Measurements from ENCODE around the gene EPM2A.

Gene EPM2A

GRCh38 chr6:145685932-145686331 lies 49.4 kb downstream of the EPM2A start:
- Histone ChIP-seq H3K4me1 (0 out of 20 replicates have a peak, but pooled peaks cover 0 to 4% (median 0%) of the 10 kb centered on the region in 10 experiments), H3K36me3 (peaks cover 6 to 16% (median 10%) of the 10 kb centered on the region in 11 experiments; a peak in 18 of 22 replicates), H3K9me3 (replicated peaks in 1 of 11) (peaks cover 5 to 14% (median 9%) of the 10 kb centered on the region in 11 experiments; a peak in 21 of 22 replicates), H3K4me3 (no peak overlapping the region), H4K20me1 (no peaks in the 10 kb centered on the region), H3K27me3 (no peaks in the 10 kb centered on the region), H3K4me2 (no peak overlapping the region), H3K9ac (no peak overlapping the region), H3K27ac (no peak overlapping the region)
- no peak for TF ChIP-seq Cebpa-rat (IDR thresholded peaks at IDR 0.05)

GRCh38 chr6:145681965-145682364 lies 53.4 kb downstream of the EPM2A start:
- H3K4me1 ChIP-seq, result no peaks in the 10 kb centered on the region
- H3K9me3 ChIP-seq (replicated peaks in 1 of 11), result peaks cover 6 to 20% (median 13%) of the 10 kb centered on the region in 11 experiments; a peak in 21 of 22 replicates
- no peak overlapping the region for H3K27ac ChIP-seq
- no peak for TF ChIP-seq Cebpa-rat (IDR thresholded peaks at IDR 0.05)
- no peaks in the 10 kb centered on the region for H4K20me1 ChIP-seq
- H3K36me3 ChIP-seq, result peaks cover 6 to 16% (median 10%) of the 10 kb centered on the region in 11 experiments; a peak in 18 of 22 replicates
- no peak overlapping the region for H3K4me2 ChIP-seq
- H3K4me3 ChIP-seq, result no peak overlapping the region
- no peaks in the 10 kb centered on the region for H3K27me3 ChIP-seq
- H3K9ac ChIP-seq, result no peak overlapping the region

GRCh38 chr6:145673504-145673903 lies 61.8 kb downstream of the EPM2A start:
- H3K27ac ChIP-seq, result no peak overlapping the region
- no peak overlapping the region for H3K4me2 ChIP-seq
- H3K9ac ChIP-seq, result no peak overlapping the region
- TF ChIP-seq Cebpa-rat (IDR thresholded peaks at IDR 0.05), result no peak
- no peaks in the 10 kb centered on the region for H3K4me1 ChIP-seq
- peaks cover 0 to 10% (median 5%) of the 10 kb centered on the region in 11 experiments; a peak in 10 of 22 replicates for H3K9me3 ChIP-seq (replicated peaks in 1 of 11)
- H4K20me1 ChIP-seq, result no peaks in the 10 kb centered on the region
- H3K36me3 ChIP-seq, result peaks cover 0 to 10% (median 6%) of the 10 kb centered on the region in 11 experiments; a peak in 9 of 22 replicates
- H3K27me3 ChIP-seq, result no peaks in the 10 kb centered on the region
- H3K4me3 ChIP-seq, result no peak overlapping the region

- H3K9ac ChIP-seq, result no peak overlapping the region
- no peak overlapping the region for H3K27ac ChIP-seq
- H3K4me2 ChIP-seq, result no peak overlapping the region
- TF ChIP-seq Cebpa-rat (IDR thresholded peaks at IDR 0.05), result no peak
- no peak overlapping the region for H3K4me3 ChIP-seq
- no peaks in the 10 kb centered on the region for H3K4me1 ChIP-seq
- peaks cover 0 to 10% (median 6%) of the 10 kb centered on the region in 11 experiments; a peak in 9 of 22 replicates for H3K36me3 ChIP-seq
- no peaks in the 10 kb centered on the region for H3K27me3 ChIP-seq
- H3K9me3 ChIP-seq (replicated peaks in 1 of 11), result 0 out of 22 replicates have a peak, but pooled peaks cover 0 to 5% (median 0%) of the 10 kb centered on the region in 11 experiments
- H4K20me1 ChIP-seq, result no peaks in the 10 kb centered on the region
These were observed 65.0 kb downstream of the EPM2A start for GRCh38 chr6:145670311-145670710.

- 0 out of 22 replicates have a peak, but pooled peaks cover 0 to 5% (median 0%) of the 10 kb centered on the region in 11 experiments for H3K9me3 ChIP-seq (replicated peaks in 1 of 11)
- H3K27ac ChIP-seq, result no peak overlapping the region
- no peak overlapping the region for H3K4me2 ChIP-seq
- H3K9ac ChIP-seq, result no peak overlapping the region
- TF ChIP-seq Cebpa-rat (IDR thresholded peaks at IDR 0.05), result no peak
- no peaks in the 10 kb centered on the region for H3K27me3 ChIP-seq
- H4K20me1 ChIP-seq, result no peaks in the 10 kb centered on the region
- peaks cover 0 to 10% (median 6%) of the 10 kb centered on the region in 11 experiments; a peak in 9 of 22 replicates for H3K36me3 ChIP-seq
- no peak overlapping the region for H3K4me3 ChIP-seq
- no peaks in the 10 kb centered on the region for H3K4me1 ChIP-seq
These were observed 65.7 kb downstream of the EPM2A start for GRCh38 chr6:145669627-145670034.

- Histone ChIP-seq H3K4me2 (no peak overlapping the region), H3K9me3 (replicated peaks in 1 of 11) (0 out of 22 replicates have a peak, but pooled peaks cover 0 to 5% (median 0%) of the 10 kb centered on the region in 11 experiments), H3K9ac (no peak overlapping the region), H3K36me3 (peaks cover 0 to 8% (median 6%) of the 10 kb centered on the region in 11 experiments; a peak in 9 of 22 replicates), H3K27me3 (no peaks in the 10 kb centered on the region), H4K20me1 (no peaks in the 10 kb centered on the region), H3K27ac (no peak overlapping the region), H3K4me3 (no peak overlapping the region), H3K4me1 (no peaks in the 10 kb centered on the region)
- no peak for TF ChIP-seq Cebpa-rat (IDR thresholded peaks at IDR 0.05)
These were observed 66.5 kb downstream of the EPM2A start for GRCh38 chr6:145668844-145669243.

GRCh38 chr6:145660676-145661075 lies 74.6 kb downstream of the EPM2A start:
- Histone ChIP-seq H3K9me3 (replicated peaks in 1 of 11) (peaks cover 0 to 6% (median 0%) of the 10 kb centered on the region in 11 experiments; a peak in 4 of 22 replicates), H3K4me2 (no peak overlapping the region), H3K4me3 (no peak overlapping the region), H3K27me3 (no peaks in the 10 kb centered on the region), H3K36me3 (no peaks in the 10 kb centered on the region), H4K20me1 (no peaks in the 10 kb centered on the region), H3K4me1 (peaks cover 6 to 11% (median 9%) of the 10 kb centered on the region in 10 experiments; a peak in 18 of 20 replicates), H3K9ac (no peak overlapping the region), H3K27ac (no peak overlapping the region)
- no peak for TF ChIP-seq Cebpa-rat (IDR thresholded peaks at IDR 0.05)

- no peak for TF ChIP-seq Cebpa-rat (IDR thresholded peaks at IDR 0.05)
These were observed 79.2 kb downstream of the EPM2A start for GRCh38 chr6:145656128-145656527.

GRCh38 chr6:145652572-145652971 lies 82.7 kb downstream of the EPM2A start:
- Histone ChIP-seq H3K4me1 (peaks cover 0 to 11% (median 9%) of the 10 kb centered on the region in 10 experiments; a peak in 16 of 20 replicates), H3K9me3 (replicated peaks in 1 of 11) (no peaks in the 10 kb centered on the region), H3K27me3 (no peaks in the 10 kb centered on the region), H3K36me3 (no peaks in the 10 kb centered on the region), H3K9ac (no peak overlapping the region), H4K20me1 (no peaks in the 10 kb centered on the region), H3K27ac (no peak overlapping the region), H3K4me3 (no peak overlapping the region), H3K4me2 (no peak overlapping the region)
- TF ChIP-seq Cebpa-rat (IDR thresholded peaks at IDR 0.05), result no peak

More at GRCh38 chr6:145656128-145656527, 79.2 kb downstream of the EPM2A start:
- Histone ChIP-seq H3K4me1 (peaks cover 0 to 11% (median 9%) of the 10 kb centered on the region in 10 experiments; a peak in 16 of 20 replicates), H3K27me3 (no peaks in the 10 kb centered on the region), H3K4me2 (peak overlapping the region in 8 of 11 experiments; percentile 5 to 59 (median 42); a peak in 13 of 22 replicates), H4K20me1 (no peaks in the 10 kb centered on the region), H3K4me3 (no peak overlapping the region), H3K9me3 (replicated peaks in 1 of 11) (no peaks in the 10 kb centered on the region), H3K27ac (no peak overlapping the region), H3K36me3 (no peaks in the 10 kb centered on the region), H3K9ac (no peak overlapping the region)

GRCh38 chr6:145651988-145652387 lies 83.3 kb downstream of the EPM2A start:
- H3K4me1 ChIP-seq, result peaks cover 0 to 11% (median 9%) of the 10 kb centered on the region in 10 experiments; a peak in 16 of 20 replicates
- H3K27me3 ChIP-seq, result no peaks in the 10 kb centered on the region
- no peaks in the 10 kb centered on the region for H4K20me1 ChIP-seq
- TF ChIP-seq Cebpa-rat (IDR thresholded peaks at IDR 0.05), result no peak
- no peaks in the 10 kb centered on the region for H3K9me3 ChIP-seq (replicated peaks in 1 of 11)
- no peak overlapping the region for H3K4me3 ChIP-seq
- no peak overlapping the region for H3K9ac ChIP-seq
- no peak overlapping the region for H3K27ac ChIP-seq
- H3K36me3 ChIP-seq, result no peaks in the 10 kb centered on the region
- no peak overlapping the region for H3K4me2 ChIP-seq
